Epithelial cell of prostate (primary cell): Measurements from ENCODE around the gene MICALL2.

Experiments
- DNase-seq: peaks from one replicate; pipeline ENCODE4 v3.0.0-alpha.2; 2011; ENCODE audit warnings: low read depth, low spot score
- H3K27ac ChIP-seq: fragments of 450-650 bp; 2 replicates; pipeline ENCODE4 v1.5.1; 2017; ENCODE audit warnings: mild to moderate bottlenecking

Gene MICALL2

GRCh38 chr7:1470901-1471300 lies 11.6 kb upstream of the MICALL2 start:
- H3K27ac ChIP-seq = no peak overlapping the region
- DNase-seq = no peak

GRCh38 chr7:1468643-1469298 lies 9.5 kb upstream of the MICALL2 start:
- no peak for DNase-seq
- no peak overlapping the region for H3K27ac ChIP-seq

GRCh38 chr7:1468203-1468602 lies 8.9 kb upstream of the MICALL2 start:
- DNase-seq = no peak
- H3K27ac ChIP-seq = no peak overlapping the region

- no peak overlapping the region for H3K27ac ChIP-seq
- DNase-seq = no peak
Measured at GRCh38 chr7:1466524-1467271, 7.4 kb upstream of the MICALL2 start.

GRCh38 chr7:1464694-1465093 lies 5.4 kb upstream of the MICALL2 start:
- H3K27ac ChIP-seq = no peak overlapping the region
- DNase-seq = no peak

- DNase-seq = no peak
- H3K27ac ChIP-seq = no peak overlapping the region
Measured at GRCh38 chr7:1463676-1464223, 4.5 kb upstream of the MICALL2 start.

GRCh38 chr7:1461646-1462375 lies 2.5 kb upstream of the MICALL2 start:
- peak overlapping the region; percentile 68 for H3K27ac ChIP-seq
- no peak for DNase-seq

GRCh38 chr7:1460821-1461645 lies 1.8 kb upstream of the MICALL2 start:
- H3K27ac ChIP-seq = peak overlapping the region; percentile 56

GRCh38 chr7:1459920-1460820 lies 900 bp upstream of the MICALL2 start:
- DNase-seq = no peak
- peak overlapping the region; percentile 56 for H3K27ac ChIP-seq

More at GRCh38 chr7:1460821-1461645, 1.8 kb upstream of the MICALL2 start:
- DNase-seq = no peak

GRCh38 chr7:1459512-1459892 lies 232 bp upstream of the MICALL2 start:
- H3K27ac ChIP-seq = peak overlapping the region; percentile 73
- peak; percentile 89 for DNase-seq

GRCh38 chr7:1457949-1458682 lies 1.2 kb downstream of the MICALL2 start:
- no peak for DNase-seq
- peak overlapping the region; percentile 73 for H3K27ac ChIP-seq

GRCh38 chr7:1457059-1457948 lies 2.0 kb downstream of the MICALL2 start:
- no peak for DNase-seq
- H3K27ac ChIP-seq = no peak overlapping the region

- no peak for DNase-seq
- H3K27ac ChIP-seq = peak overlapping the region; percentile 82
Measured at GRCh38 chr7:1455955-1456354, 3.3 kb downstream of the MICALL2 start.

GRCh38 chr7:1455241-1455939 lies 3.9 kb downstream of the MICALL2 start:
- peak; percentile 48 for DNase-seq
- peak overlapping the region; percentile 82 for H3K27ac ChIP-seq

- peak overlapping the region; percentile 82 for H3K27ac ChIP-seq
- DNase-seq = no peak
Measured at GRCh38 chr7:1454542-1454941, 4.7 kb downstream of the MICALL2 start.

GRCh38 chr7:1452205-1452604 lies 7.1 kb downstream of the MICALL2 start:
- no peak overlapping the region for H3K27ac ChIP-seq
- DNase-seq = no peak

GRCh38 chr7:1450987-1451386 lies 8.3 kb downstream of the MICALL2 start:
- H3K27ac ChIP-seq = no peak overlapping the region
- DNase-seq = no peak
